ENCODE measurements around the gene BICDL1. TPM values are rescaled to one million over a fixed set of nuclear protein-coding genes. Genes with fewer than 3 reads are reported as not detected.

Gene BICDL1
- 100 to 1,000 TPM in 1 of 2 experiments, 10 to 100 TPM in 1; 96.2 to 103 TPM for total RNA-seq

DNA sequence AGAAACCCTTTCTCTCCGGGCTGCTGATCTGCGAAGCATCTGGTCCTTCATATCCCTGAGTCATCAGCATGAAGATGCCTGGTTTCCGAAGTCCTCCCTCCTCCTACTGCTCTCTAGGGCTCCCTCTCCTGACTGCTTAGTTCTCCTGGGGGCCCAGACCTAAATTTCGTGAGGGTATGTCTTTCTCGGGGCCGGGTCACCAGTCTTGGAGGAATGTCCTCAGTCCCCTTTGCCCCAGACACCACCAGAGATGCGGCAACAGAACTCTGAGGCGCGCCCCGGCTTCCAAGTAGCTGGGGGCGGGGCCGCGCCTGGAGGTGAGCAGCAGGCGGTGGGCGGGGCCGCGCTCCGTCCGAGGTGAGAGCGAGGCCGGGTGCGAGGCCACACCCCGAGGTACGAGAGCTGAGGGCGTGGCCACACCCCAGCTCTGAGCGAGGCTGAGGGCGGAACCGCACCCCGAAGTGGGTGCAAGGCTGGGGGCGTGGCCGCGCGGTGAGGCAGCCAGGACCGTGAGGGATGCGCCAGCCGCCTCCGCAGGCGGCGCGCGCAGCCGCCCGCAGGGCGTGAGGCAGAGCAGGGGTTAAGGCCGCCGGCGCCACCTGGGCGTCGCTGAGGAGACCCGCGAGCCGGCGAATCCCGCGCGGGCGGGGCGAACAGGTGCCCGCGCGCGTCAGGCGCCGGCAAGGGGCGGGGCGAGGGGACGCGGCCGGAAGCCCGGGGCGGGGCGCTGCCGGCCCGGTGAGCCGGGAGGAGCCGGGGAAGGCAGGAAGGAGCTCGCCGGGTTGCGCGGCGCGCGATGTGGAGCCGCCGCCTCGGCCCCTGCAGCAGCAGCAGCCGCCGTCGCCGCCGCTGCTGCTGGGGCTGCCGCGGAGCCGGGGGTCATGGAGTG is at the start of gene BICDL1:
BICDL1 (plus strand) TSS at position 765 of the 889 bp plus-strand sequence. CDS start 633 bp downstream, outside the sequence.
- CTCF ChIA-PET, result interaction anchor here (1.0 to 3.3 kb wide), 4 partner anchors 18 to 127 kb away, joined by 3 to 24 read pairs (median 9); no protein-coding TSS in a partner anchor
- POLR2A ChIA-PET, result interaction anchor here (0.6 to 3.8 kb wide), 11 partner anchors 8 to 212 kb away, joined by 4 to 62 read pairs (median 7); partner anchors contain the start of genes RAB35 and RPLP0

- CTCF ChIA-PET, result no interaction called here
- POLR2A ChIA-PET, result no interaction called here
These were observed 48.1 kb upstream of the BICDL1 start for GRCh38 chr12:119940897-119941296.

DNA sequence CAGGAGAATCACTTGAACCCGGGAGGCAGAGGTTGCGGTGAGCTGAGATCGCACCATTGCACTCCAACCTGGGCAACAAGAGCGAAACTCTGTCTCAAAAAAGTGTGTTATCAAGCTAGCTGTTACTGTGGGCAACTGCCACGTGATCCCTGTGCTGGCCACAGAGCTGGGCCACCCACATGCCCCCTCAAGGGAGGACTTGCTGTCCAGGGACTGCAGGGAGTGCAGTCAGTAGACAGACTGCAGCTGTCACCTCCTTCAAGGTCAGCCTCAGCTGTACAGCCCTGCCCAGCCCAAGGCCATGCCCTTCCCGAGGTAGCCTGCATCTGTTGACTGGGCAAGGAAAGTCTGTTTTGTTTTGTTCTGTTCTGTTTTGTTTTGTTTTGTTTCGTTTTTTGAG is 46.6 kb upstream of the BICDL1 start:
- CTCF ChIA-PET, result no interaction called here
- POLR2A ChIA-PET, result no interaction called here

- POLR2A ChIA-PET, result no interaction called here
- CTCF ChIA-PET, result interaction anchor here (0.7 kb wide), 2 partner anchors 25 to 711 kb away, joined by 4 read pairs; no protein-coding TSS in a partner anchor
These were observed 42.8 kb upstream of the BICDL1 start for GRCh38 chr12:119946213-119946612.

DNA sequence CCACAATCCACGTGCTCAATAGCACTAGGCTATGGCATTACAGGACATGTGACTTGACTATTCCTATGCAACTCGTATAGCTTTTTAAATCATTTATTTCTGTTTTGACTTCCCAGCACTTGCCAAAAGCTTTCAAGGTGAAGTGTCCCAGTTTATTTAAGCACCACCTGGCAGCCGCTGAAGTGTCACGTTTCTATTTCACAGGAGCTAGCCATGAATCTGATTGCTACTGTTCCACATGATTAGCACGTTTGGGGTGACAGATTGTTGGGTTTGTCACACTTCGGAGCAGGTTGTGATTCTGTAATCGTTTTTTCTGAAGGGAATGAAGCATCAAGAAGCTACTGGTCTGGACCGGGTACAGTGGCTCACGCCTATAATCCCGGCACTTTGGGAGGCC is 39.9 kb upstream of the BICDL1 start:
- ChIA-PET CTCF (interaction anchor here (0.7 to 1.2 kb wide), 2 partner anchors 21 to 83 kb away, joined by 3 to 4 read pairs; no protein-coding TSS in a partner anchor), POLR2A (no interaction called here)

DNA sequence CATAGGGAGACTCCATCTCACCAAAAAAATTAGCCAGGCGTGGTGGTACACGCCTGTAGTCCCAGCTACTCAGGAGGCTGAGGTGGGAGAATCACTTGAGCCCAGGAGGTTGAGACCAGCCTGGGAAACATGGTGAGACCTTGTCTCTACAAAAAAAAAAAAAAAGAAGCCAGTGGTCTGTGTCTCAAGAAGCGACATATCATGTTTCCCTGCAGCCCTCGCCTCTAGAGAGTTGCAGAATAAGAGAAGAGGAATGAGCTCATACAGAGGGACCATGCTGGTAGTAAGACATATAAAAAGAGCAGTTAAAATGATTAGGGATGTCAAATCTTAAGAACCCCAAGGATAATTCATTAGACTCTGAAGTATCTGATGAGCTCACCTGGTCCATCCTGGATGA is 39.4 kb upstream of the BICDL1 start:
- CTCF ChIA-PET, result interaction anchor here (0.7 to 1.2 kb wide), 2 partner anchors 20 to 83 kb away, joined by 3 to 4 read pairs; no protein-coding TSS in a partner anchor
- POLR2A ChIA-PET, result no interaction called here

DNA sequence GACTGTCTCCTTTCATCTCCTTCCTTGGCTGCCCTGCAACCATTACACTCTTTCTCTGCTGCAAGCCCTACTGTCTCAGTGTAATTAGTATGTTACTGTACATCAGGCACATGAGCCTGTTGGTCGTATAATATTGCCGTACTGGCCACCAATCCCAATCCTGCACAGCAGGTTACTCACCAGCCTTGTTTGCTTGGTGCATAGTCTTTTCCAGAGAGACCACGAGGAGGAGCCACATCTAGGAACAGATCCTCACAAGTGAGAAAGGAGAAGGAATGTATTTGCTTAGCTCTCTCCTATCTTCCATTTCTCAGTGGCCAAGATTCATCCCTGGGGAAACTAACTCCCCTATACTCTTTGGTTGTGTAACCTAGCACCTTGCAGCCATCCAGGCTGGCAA is 33.0 kb upstream of the BICDL1 start:
- ChIA-PET CTCF (no interaction called here), POLR2A (no interaction called here)

DNA sequence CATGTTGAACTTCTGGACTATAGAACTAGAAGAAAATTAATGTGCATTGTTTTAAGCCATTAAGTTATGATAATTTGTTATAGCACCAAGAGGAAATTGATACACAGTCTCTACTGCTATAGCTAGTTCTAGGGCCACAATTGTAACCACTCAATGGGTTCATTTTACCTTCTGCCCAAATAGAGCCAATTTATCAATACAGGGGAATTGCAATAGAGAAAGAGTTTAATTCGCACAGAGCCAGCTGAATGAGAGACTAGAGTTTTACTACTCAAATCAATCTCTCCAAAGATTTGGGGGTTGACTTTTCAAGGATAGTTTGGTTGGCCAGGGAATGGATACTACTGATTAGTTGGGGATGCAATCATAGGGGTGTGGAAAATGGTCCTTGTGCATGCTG is 31.9 kb upstream of the BICDL1 start:
- POLR2A ChIA-PET, result no interaction called here
- CTCF ChIA-PET, result no interaction called here

GRCh38 chr12:119959435-119959834 is 29.6 kb upstream of the BICDL1 start:
- CTCF ChIA-PET, result no interaction called here

DNA sequence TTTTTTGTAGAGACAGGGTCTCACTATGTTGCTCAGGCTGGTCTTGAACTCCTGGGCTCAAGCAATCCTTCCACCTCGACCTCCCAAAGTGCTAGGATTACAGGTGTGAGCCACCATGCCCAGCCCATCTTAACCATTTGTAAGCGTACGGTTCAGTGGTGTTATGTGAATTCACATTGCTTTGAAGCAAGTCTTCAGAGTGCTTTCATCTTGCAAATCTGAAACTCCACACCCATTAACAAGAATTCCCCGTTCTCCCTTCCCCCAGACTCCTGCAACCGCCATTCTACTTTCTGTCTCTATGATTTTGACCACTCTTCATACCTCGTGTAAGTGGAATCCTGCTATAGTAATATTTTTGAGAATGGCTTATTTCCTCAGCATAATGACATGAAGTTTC is 24.9 kb upstream of the BICDL1 start:
- POLR2A ChIA-PET, result no interaction called here
- CTCF ChIA-PET, result no interaction called here

More at GRCh38 chr12:119959435-119959834, 29.6 kb upstream of the BICDL1 start:
- POLR2A ChIA-PET, result no interaction called here

DNA sequence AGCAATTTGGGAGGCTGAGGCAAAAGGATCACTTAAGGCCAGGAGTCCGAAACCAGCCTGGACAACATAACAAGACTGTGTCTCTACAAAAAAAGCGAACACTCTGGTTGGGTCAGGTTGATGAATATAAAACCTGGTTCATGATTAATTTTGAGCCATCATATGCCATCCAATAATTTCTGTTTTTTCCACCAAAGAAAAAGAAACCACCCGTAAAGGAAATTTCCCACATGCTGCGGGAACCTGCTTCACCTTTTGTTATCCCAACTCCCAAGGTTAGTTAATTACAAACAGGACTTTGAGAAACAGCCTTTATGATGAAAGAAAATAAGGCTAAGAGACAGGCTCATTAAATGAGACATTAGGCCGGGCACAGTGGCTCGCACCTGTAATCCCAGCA is 24.1 kb upstream of the BICDL1 start:
- ChIA-PET POLR2A (no interaction called here), CTCF (interaction anchor here (0.6 kb wide), 1 partner anchor 201 kb away, joined by 4 read pairs; no protein-coding TSS in a partner anchor)

DNA sequence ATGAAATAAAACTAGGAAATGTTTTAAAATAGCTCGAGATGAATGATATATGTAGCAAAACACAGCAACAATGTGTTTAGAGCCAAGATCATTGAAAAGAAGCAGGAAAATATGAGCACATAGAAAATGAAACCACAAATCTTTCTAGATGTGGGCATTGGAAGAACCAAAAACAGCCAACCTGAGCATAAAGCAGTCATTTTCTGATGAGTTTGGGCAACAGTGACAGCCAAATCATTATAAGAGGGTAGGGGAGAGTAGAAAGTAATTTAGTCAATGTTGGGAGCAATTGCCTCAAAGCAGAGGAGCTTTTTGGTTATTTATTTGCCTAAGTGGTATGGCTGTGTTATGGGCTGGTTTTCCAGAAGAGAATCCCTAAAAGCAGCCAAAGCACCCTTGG is 8.8 kb upstream of the BICDL1 start:
- CTCF ChIA-PET, result interaction anchor here (0.7 to 1.2 kb wide), 2 partner anchors 12 to 107 kb away, joined by 3 read pairs; no protein-coding TSS in a partner anchor

GRCh38 chr12:119980702-119981101 is 8.3 kb upstream of the BICDL1 start:
- CTCF ChIA-PET, result interaction anchor here (0.6 to 1.8 kb wide), 4 partner anchors 7 to 135 kb away, joined by 3 to 4 read pairs (median 3); no protein-coding TSS in a partner anchor
- POLR2A ChIA-PET, result interaction anchor here (0.6 to 1.8 kb wide), 4 partner anchors 9 to 136 kb away, joined by 3 to 19 read pairs (median 4); partner anchors contain the start of genes BICDL1 and RAB35

More for the DNA sequence above, 8.8 kb upstream of the BICDL1 start:
- POLR2A ChIA-PET, result interaction anchor here (0.6 to 1.8 kb wide), 4 partner anchors 9 to 137 kb away, joined by 3 to 19 read pairs (median 4); partner anchors contain the start of genes BICDL1 and RAB35

DNA sequence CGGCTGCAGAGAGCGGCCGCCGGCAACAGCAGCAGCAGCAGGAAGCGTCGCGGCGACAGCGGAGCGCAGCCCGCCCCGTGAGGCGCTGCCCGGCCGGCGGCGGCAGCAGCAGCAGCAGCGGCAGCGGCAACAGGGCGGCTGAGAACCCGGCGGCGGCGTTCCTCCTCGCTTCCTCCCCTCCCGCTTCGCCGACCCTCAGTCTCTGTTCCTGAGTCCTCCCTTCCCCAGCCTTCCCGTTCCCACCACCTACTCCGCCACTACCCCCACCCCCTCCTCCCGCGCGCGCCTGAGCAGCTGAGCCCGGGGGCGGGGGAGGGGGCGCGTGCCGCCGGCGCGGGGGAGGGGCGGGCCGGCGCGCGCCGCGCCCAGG is 310 bp downstream of the BICDL1 start:
- CTCF ChIA-PET, result interaction anchor here (0.5 to 3.3 kb wide), 8 partner anchors 17 to 132 kb away, joined by 3 to 24 read pairs (median 3); no protein-coding TSS in a partner anchor

DNA sequence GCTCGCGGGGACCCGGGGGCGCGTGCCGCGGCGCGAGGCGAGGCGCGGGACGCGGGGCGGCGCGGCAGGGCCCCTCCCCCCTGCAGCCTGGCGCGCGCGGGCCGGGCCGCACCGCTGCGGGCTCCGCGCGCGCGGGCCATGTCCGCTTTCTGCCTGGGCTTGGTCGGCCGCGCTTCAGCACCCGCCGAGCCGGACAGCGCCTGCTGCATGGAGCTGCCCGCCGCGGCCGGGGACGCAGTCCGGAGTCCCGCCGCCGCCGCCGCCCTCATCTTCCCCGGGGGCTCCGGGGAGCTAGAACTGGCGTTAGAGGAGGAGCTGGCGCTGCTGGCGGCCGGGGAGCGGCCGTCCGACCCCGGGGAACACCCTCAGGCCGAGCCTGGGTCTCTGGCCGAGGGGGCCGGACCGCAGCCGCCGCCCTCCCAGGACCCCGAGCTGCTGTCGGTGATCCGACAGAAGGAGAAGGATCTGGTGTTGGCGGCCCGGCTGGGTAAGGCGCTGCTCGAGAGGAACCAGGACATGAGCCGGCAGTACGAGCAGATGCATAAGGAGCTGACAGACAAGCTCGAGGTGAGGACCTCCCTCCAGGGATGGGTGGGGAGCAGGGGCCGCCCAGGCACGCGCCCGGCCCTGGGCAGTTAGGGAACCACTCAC is 820 bp downstream of the BICDL1 start:
- POLR2A ChIA-PET, result interaction anchor here (0.6 to 3.8 kb wide), 15 partner anchors 9 to 325 kb away, joined by 3 to 62 read pairs (median 8); partner anchors contain the start of genes RAB35 and RNU4-2
- CTCF ChIA-PET, result interaction anchor here (0.5 to 3.3 kb wide), 7 partner anchors 17 to 132 kb away, joined by 3 to 24 read pairs (median 3); no protein-coding TSS in a partner anchor

More for the DNA sequence above, 310 bp downstream of the BICDL1 start:
- POLR2A ChIA-PET, result interaction anchor here (0.6 to 3.8 kb wide), 10 partner anchors 9 to 212 kb away, joined by 4 to 62 read pairs (median 10); partner anchors contain the start of genes RAB35 and RPLP0

- POLR2A ChIA-PET, result interaction anchor here (0.5 to 3.8 kb wide), 15 partner anchors 9 to 326 kb away, joined by 3 to 62 read pairs (median 8); partner anchors contain the start of genes RAB35 and RNU4-2
These were observed 1.4 kb downstream of the BICDL1 start for GRCh38 chr12:119990382-119990874.

DNA sequence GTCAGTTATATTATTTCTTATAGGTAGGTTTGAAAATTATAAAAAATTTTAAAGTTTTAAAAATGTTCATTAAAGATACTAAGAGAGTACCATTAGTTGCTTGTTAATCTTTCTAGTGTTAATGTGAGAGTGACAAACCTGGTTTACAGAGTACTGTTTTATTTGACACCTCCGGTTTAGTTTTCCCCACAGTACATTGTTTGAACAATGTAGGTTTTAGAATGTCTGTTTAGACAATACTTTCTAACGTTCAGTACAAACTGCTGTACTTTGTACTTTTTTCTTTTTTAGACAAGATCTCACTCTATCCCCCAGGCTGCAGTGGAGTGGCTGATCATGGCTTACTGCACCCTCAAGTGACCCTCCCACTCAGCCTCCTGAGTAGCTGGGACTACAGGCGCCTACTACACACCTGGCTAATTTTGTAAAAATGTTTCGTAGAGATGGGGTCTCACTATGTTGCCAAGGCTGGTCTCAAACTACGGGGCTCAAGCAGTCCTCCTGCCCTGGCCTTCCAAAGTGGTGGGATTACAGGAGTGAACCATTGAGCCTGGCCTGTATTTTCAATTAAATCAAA is 3.2 kb downstream of the BICDL1 start:
- ChIA-PET POLR2A (interaction anchor here (1.3 to 3.8 kb wide), 2 partner anchors 15 kb away, joined by 5 to 62 read pairs; no protein-coding TSS in a partner anchor), CTCF (interaction anchor here (0.6 kb wide), 1 partner anchor 84 kb away, joined by 3 read pairs; no protein-coding TSS in a partner anchor)

More at GRCh38 chr12:119990382-119990874, 1.4 kb downstream of the BICDL1 start:
- CTCF ChIA-PET, result interaction anchor here (0.7 to 3.3 kb wide), 8 partner anchors 16 to 131 kb away, joined by 3 to 24 read pairs (median 3); no protein-coding TSS in a partner anchor

GRCh38 chr12:119994892-119995658 is 6.0 kb downstream of the BICDL1 start:
- POLR2A ChIA-PET, result interaction anchor here (1.2 kb wide), 1 partner anchor 16 kb away, joined by 3 read pairs; no protein-coding TSS in a partner anchor

More at GRCh38 chr12:119994892-119995658, 6.0 kb downstream of the BICDL1 start:
- CTCF ChIA-PET, result interaction anchor here (2.1 kb wide), 1 partner anchor 92 kb away, joined by 6 read pairs; no protein-coding TSS in a partner anchor
